ENCODE data around the gene KPNA1. TPM values are rescaled to one million over a fixed set of nuclear protein-coding genes. Genes with fewer than 3 reads are reported as not detected.
A peak's percentile ranks its signal among the peaks of the same experiment; 100 is the strongest.

Gene KPNA1
- total RNA-seq, 1 donor from 2014 or later: 86.1 TPM

GRCh38 chr3:122383771-122384697, 130.7 kb downstream of the KPNA1 start, which contains the start of gene FAM162A:
FAM162A (plus strand) TSS chr3:122384182; CDS start chr3:122384266, 84 bp downstream.
- H3K4me3 Mint-ChIP-seq (ENCODE audit: unreplicated experiment): peak within 1 kb of the TSS; percentile 86
- no peaks in the 10 kb centered on the region for H3K9me3 Mint-ChIP-seq (ENCODE audit: unreplicated experiment)
- peak; percentile 97 for DNase-seq
- H3K4me1 Mint-ChIP-seq (ENCODE audit: low read depth, unreplicated experiment): peaks cover 13% of the 10 kb centered on the region
- no peaks in the 10 kb centered on the region for H3K27me3 Mint-ChIP-seq (ENCODE audit: unreplicated experiment)
- TF ChIP-seq CTCF (IDR thresholded peaks at IDR 0.05; ENCODE audit: partially characterized antibody, unreplicated experiment): peak; percentile 26
- peak within 1 kb of the TSS; percentile 96 for H3K27ac Mint-ChIP-seq (ENCODE audit: unreplicated experiment)
- no peaks in the 10 kb centered on the region for H3K36me3 Mint-ChIP-seq (ENCODE audit: unreplicated experiment)

- H3K4me3 Mint-ChIP-seq (ENCODE audit: unreplicated experiment): peak within 1 kb of the TSS; percentile 86
- peaks cover 13% of the 10 kb centered on the region for H3K4me1 Mint-ChIP-seq (ENCODE audit: low read depth, unreplicated experiment)
- peak within 1 kb of the TSS; percentile 96 for H3K27ac Mint-ChIP-seq (ENCODE audit: unreplicated experiment)
- TF ChIP-seq CTCF (IDR thresholded peaks at IDR 0.05; ENCODE audit: partially characterized antibody, unreplicated experiment): no peak
- no peaks in the 10 kb centered on the region for H3K27me3 Mint-ChIP-seq (ENCODE audit: unreplicated experiment)
- no peaks in the 10 kb centered on the region for H3K36me3 Mint-ChIP-seq (ENCODE audit: unreplicated experiment)
- no peaks in the 10 kb centered on the region for H3K9me3 Mint-ChIP-seq (ENCODE audit: unreplicated experiment)
- peak; percentile 92 for DNase-seq
Observed at GRCh38 chr3:122382888-122383666, 131.7 kb downstream of the KPNA1 start, which contains the start of gene MIX23. MIX23 (minus strand) TSS chr3:122383231; CDS start chr3:122383224, 7 bp downstream.

- no peak overlapping the region for H3K4me3 Mint-ChIP-seq (ENCODE audit: unreplicated experiment)
- H3K27ac Mint-ChIP-seq (ENCODE audit: unreplicated experiment): no peak overlapping the region
- no peaks in the 10 kb centered on the region for H3K27me3 Mint-ChIP-seq (ENCODE audit: unreplicated experiment)
- H3K9me3 Mint-ChIP-seq (ENCODE audit: unreplicated experiment): no peaks in the 10 kb centered on the region
- no peak for TF ChIP-seq CTCF (IDR thresholded peaks at IDR 0.05; ENCODE audit: partially characterized antibody, unreplicated experiment)
- H3K36me3 Mint-ChIP-seq (ENCODE audit: unreplicated experiment): no peaks in the 10 kb centered on the region
- no peak for DNase-seq
- peaks cover 7% of the 10 kb centered on the region for H3K4me1 Mint-ChIP-seq (ENCODE audit: low read depth, unreplicated experiment)
Observed at GRCh38 chr3:122377975-122378374, 136.8 kb downstream of the KPNA1 start.

- Mint-ChIP-seq H3K4me1 (ENCODE audit: low read depth, unreplicated experiment) (no peaks in the 10 kb centered on the region), H3K27me3 (ENCODE audit: unreplicated experiment) (no peaks in the 10 kb centered on the region), H3K4me3 (ENCODE audit: unreplicated experiment) (no peak overlapping the region), H3K27ac (ENCODE audit: unreplicated experiment) (no peak overlapping the region), H3K36me3 (ENCODE audit: unreplicated experiment) (no peaks in the 10 kb centered on the region), H3K9me3 (ENCODE audit: unreplicated experiment) (no peaks in the 10 kb centered on the region)
- TF ChIP-seq CTCF (IDR thresholded peaks at IDR 0.05; ENCODE audit: partially characterized antibody, unreplicated experiment): no peak
- no peak for DNase-seq
Observed at GRCh38 chr3:122374034-122374433, 140.7 kb downstream of the KPNA1 start.

Other genes starting within 250 kb of the KPNA1 start
- not detected for gene CSTA, start 189.7 kb downstream of the KPNA1 start, total RNA-seq (ENCODE audit: unreplicated experiment)
- 20.2 TPM for gene MIX23, start 131.7 kb downstream of the KPNA1 start, total RNA-seq (ENCODE audit: unreplicated experiment)
- 12.7 TPM for gene FAM162A, start 130.8 kb downstream of the KPNA1 start, total RNA-seq (ENCODE audit: unreplicated experiment)
- gene WDR5B, start 98.9 kb downstream of the KPNA1 start, total RNA-seq (ENCODE audit: unreplicated experiment): 3.4 TPM
- gene PARP9, start 49.4 kb upstream of the KPNA1 start, total RNA-seq (ENCODE audit: unreplicated experiment): 0.27 TPM
- 0.20 TPM for gene DTX3L, start 49.4 kb upstream of the KPNA1 start, total RNA-seq (ENCODE audit: unreplicated experiment)
- 0.29 TPM for gene PARP15, start 62.7 kb upstream of the KPNA1 start, total RNA-seq (ENCODE audit: unreplicated experiment)
- 0.05 TPM for gene PARP14, start 165.9 kb upstream of the KPNA1 start, total RNA-seq (ENCODE audit: unreplicated experiment)

Measured in glutamatergic neuron (in vitro differentiated cells).